Stimulated activated CD4-positive, alpha-beta T cell treated with anti-CD3 and anti-CD28 coated beads, Interleukin-2, amount 100 ng/mL, for 4 hours (primary cell): ENCODE data around the gene ALDH3B2.
"Not testable (repeated sequence)": the region's sequence is repeated elsewhere in the genome, so short reads cannot be mapped to it uniquely, and the experiment has no call there.

ENCODE experiments used
- DNase-seq: peaks from one replicate; pipeline ENCODE4 v3.0.0-alpha.2; 2020; ENCODE audit warnings: low read depth

The ALDH3B2 gene

GRCh38 chr11:67674442-67674871 lies at the start of gene ALDH3B2:
Gene ALDH3B2 (minus strand): TSS chr11:67674623. CDS start chr11:67666935, 7,688 bp downstream.
- no peak for DNase-seq

- DNase-seq, result not testable (repeated sequence)
Measured at GRCh38 chr11:67723036-67723435, 48.6 kb upstream of the ALDH3B2 start.

GRCh38 chr11:67716226-67716625 lies 41.8 kb upstream of the ALDH3B2 start:
- DNase-seq, result not testable (repeated sequence)

- DNase-seq, result not testable (repeated sequence)
Measured at GRCh38 chr11:67715801-67716200, 41.4 kb upstream of the ALDH3B2 start.

GRCh38 chr11:67713892-67714509 lies 39.6 kb upstream of the ALDH3B2 start:
- DNase-seq, result peak; percentile 36

- DNase-seq, result not testable (repeated sequence)
Measured at GRCh38 chr11:67711676-67712075, 37.3 kb upstream of the ALDH3B2 start.

GRCh38 chr11:67711212-67711611 lies 36.8 kb upstream of the ALDH3B2 start:
- DNase-seq, result not testable (repeated sequence)

- DNase-seq, result not testable (repeated sequence)
Measured at GRCh38 chr11:67709806-67710205, 35.4 kb upstream of the ALDH3B2 start.

GRCh38 chr11:67705264-67705663 lies 30.8 kb upstream of the ALDH3B2 start:
- DNase-seq, result no peak

GRCh38 chr11:67704524-67704923 lies 30.1 kb upstream of the ALDH3B2 start:
- no peak for DNase-seq

GRCh38 chr11:67703709-67704108 lies 29.3 kb upstream of the ALDH3B2 start:
- not testable (repeated sequence) for DNase-seq

GRCh38 chr11:67700548-67701262 lies 26.3 kb upstream of the ALDH3B2 start:
- no peak for DNase-seq

- DNase-seq, result no peak
Measured at GRCh38 chr11:67700141-67700540, 25.7 kb upstream of the ALDH3B2 start.

GRCh38 chr11:67699521-67699920 lies 25.1 kb upstream of the ALDH3B2 start:
- no peak for DNase-seq

- DNase-seq, result no peak
Measured at GRCh38 chr11:67698247-67698646, 23.8 kb upstream of the ALDH3B2 start.

- DNase-seq, result no peak
Measured at GRCh38 chr11:67697846-67698245, 23.4 kb upstream of the ALDH3B2 start.

- DNase-seq, result no peak
Measured at GRCh38 chr11:67696998-67697397, 22.6 kb upstream of the ALDH3B2 start.

GRCh38 chr11:67695606-67696005 lies 21.2 kb upstream of the ALDH3B2 start:
- DNase-seq, result no peak

GRCh38 chr11:67694875-67695555 lies 20.6 kb upstream of the ALDH3B2 start:
- no peak for DNase-seq

- no peak for DNase-seq
Measured at GRCh38 chr11:67691149-67691548, 16.7 kb upstream of the ALDH3B2 start.

- DNase-seq, result no peak
Measured at GRCh38 chr11:67689178-67689577, 14.8 kb upstream of the ALDH3B2 start.

- no peak for DNase-seq
Measured at GRCh38 chr11:67687986-67688385, 13.6 kb upstream of the ALDH3B2 start.
